Chondrocyte (in vitro differentiated cells): ENCODE results near the gene ANAPC2. TPM values are rescaled to one million over a fixed set of nuclear protein-coding genes. Genes with fewer than 3 reads are reported as not detected.

Experiments used
- DNase-seq: peaks from one replicate; pipeline ENCODE4 v3.0.0; 2021; ENCODE audit warnings: mixed read lengths, low spot score
- H3K27ac Mint-ChIP-seq: one replicate; pipeline ENCODE4 v1.8.0; 2021; ENCODE audit warnings: mild to moderate bottlenecking, moderate library complexity, mixed read lengths; ENCODE audit not compliant: unreplicated experiment
- H3K27me3 Mint-ChIP-seq: 2 replicates; pipeline ENCODE4 v1.8.0; 2021; ENCODE audit warnings: low read depth, mixed read lengths
- H3K36me3 Mint-ChIP-seq: 2 replicates; pipeline ENCODE4 v1.8.0; 2021; ENCODE audit warnings: low read depth, mixed read lengths
- H3K4me1 Mint-ChIP-seq: 2 replicates; pipeline ENCODE4 v1.8.0; 2021; ENCODE audit warnings: low read depth, mild to moderate bottlenecking, mixed read lengths
- H3K4me3 Mint-ChIP-seq: one replicate; pipeline ENCODE4 v1.8.0; 2021; ENCODE audit warnings: mild to moderate bottlenecking, moderate library complexity, mixed read lengths; ENCODE audit not compliant: unreplicated experiment
- H3K9me3 Mint-ChIP-seq: 2 replicates; pipeline ENCODE4 v1.8.0; 2021; ENCODE audit warnings: low read depth, mixed read lengths
- CTCF ChIP-seq: fragments of 200-600 bp; sonication (generic); IDR thresholded peaks from 2 replicates; pipeline ENCODE4 v1.5.0; 2021; ENCODE audit warnings: antibody characterized with exemption, mild to moderate bottlenecking, moderate library complexity
- total RNA-seq: library from RNA; stranded (reverse); gene quantifications from 3 replicates; pipeline ENCODE4 v1.2.1, GENCODE V29; 2021

The ANAPC2 gene
- total RNA-seq, 1 donor from 2014 or later: 41.0 TPM

- no peak for DNase-seq
- H3K36me3 Mint-ChIP-seq: peaks cover 8% of the 10 kb centered on the region
- no peak overlapping the region for H3K4me3 Mint-ChIP-seq
- H3K9me3 Mint-ChIP-seq: no peaks in the 10 kb centered on the region
- H3K4me1 Mint-ChIP-seq: no peaks in the 10 kb centered on the region
- no peak for TF ChIP-seq CTCF
- H3K27ac Mint-ChIP-seq: no peak overlapping the region
- peaks cover 4% of the 10 kb centered on the region for H3K27me3 Mint-ChIP-seq
Observed at GRCh38 chr9:137174722-137175293, 13.6 kb downstream of the ANAPC2 start.

DNA sequence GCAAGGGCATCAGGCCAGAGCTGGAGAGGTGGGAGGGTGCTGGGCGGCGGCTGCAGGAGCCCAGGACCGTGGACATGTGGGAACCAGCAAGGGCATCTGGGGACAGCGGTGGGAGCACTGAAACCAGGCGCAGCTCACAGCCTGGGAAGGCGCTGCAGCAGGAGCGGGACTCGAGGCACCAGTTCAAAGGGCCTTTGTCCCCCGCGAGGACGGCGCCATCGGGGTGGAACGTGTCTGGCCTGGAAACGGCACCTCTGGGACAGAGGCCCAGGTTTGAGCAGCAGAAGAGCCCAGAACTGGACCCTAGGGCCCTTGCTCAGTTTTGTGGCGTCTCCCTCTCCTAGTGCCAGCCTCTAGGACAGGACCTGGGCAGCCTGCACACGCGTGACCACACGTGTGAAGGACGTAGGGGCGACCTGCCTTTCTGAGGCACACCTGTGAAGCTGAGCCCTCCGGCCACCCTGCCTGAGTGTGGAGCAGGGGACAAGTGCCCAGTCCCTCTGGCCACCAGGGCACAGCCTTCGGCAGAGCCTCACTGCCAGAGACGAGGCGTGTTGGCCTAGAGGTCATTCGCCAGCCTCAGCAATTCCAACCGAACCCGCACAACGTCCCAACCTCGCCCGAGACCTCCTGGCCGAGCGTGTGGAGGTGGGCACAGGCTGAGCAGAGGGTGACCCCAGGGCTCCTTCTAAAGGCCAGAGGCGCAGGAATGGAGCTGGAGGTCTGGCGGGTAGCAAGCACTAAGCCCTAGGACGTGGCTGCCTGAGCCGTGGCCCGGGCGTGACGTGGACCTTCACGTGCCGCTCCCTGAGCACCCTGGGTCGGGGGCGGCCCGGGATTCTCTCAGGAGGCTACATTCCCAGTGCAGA lies 14.3 kb downstream of the ANAPC2 start:
- no peak for TF ChIP-seq CTCF
- H3K9me3 Mint-ChIP-seq: no peaks in the 10 kb centered on the region
- peaks cover 4% of the 10 kb centered on the region for H3K27me3 Mint-ChIP-seq
- H3K36me3 Mint-ChIP-seq: peaks cover 4% of the 10 kb centered on the region
- H3K27ac Mint-ChIP-seq: no peak overlapping the region
- no peak overlapping the region for H3K4me3 Mint-ChIP-seq
- H3K4me1 Mint-ChIP-seq: no peaks in the 10 kb centered on the region
- DNase-seq: no peak

DNA sequence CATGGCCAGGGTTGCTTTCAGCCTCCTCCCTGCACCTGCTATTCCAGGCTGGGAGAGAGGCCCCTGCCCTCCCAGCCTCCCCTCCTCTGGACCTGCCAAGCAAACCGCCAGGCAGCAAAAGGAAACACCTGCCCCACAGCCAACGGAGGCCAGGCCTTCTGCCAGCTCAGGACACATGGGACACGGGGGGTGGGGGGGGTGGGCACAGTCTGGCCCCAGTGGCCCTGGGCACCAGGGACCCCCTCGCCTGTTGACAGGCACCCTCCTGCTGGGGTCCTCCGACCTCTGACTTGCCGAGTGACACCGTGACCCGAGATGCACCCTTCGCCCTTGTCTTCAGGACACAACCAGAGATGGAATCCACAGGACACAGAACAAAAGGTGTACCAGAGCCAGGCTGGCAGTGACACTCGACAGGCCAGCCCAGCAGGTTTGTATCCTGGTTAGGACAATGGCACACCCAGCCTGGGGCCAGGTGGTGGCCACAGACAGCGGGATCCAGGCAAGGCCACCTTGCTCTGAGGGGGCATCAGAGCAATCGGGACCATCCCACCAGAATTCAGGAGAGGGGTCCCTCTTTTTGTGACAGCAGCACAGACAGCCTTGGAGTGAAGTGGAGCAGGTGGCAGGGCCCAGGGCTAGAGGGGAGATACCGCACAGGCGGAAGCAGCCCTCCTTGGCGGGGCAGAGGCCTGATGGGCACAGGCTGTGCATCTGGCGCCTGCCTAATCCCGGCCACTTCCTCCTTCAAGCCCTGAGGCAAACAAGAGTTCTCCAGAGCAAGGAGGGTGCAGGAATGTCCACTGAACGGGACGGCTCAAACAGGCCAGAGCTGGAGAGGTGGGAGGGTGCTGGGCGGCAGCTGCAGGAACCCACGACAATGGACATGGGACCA lies 15.2 kb downstream of the ANAPC2 start:
- peaks cover 3% of the 10 kb centered on the region for H3K4me1 Mint-ChIP-seq
- no peak for DNase-seq
- H3K36me3 Mint-ChIP-seq: peaks cover 4% of the 10 kb centered on the region
- no peak overlapping the region for H3K27ac Mint-ChIP-seq
- H3K27me3 Mint-ChIP-seq: peaks cover 6% of the 10 kb centered on the region
- H3K9me3 Mint-ChIP-seq: no peaks in the 10 kb centered on the region
- no peak overlapping the region for H3K4me3 Mint-ChIP-seq
- no peak for TF ChIP-seq CTCF

DNA sequence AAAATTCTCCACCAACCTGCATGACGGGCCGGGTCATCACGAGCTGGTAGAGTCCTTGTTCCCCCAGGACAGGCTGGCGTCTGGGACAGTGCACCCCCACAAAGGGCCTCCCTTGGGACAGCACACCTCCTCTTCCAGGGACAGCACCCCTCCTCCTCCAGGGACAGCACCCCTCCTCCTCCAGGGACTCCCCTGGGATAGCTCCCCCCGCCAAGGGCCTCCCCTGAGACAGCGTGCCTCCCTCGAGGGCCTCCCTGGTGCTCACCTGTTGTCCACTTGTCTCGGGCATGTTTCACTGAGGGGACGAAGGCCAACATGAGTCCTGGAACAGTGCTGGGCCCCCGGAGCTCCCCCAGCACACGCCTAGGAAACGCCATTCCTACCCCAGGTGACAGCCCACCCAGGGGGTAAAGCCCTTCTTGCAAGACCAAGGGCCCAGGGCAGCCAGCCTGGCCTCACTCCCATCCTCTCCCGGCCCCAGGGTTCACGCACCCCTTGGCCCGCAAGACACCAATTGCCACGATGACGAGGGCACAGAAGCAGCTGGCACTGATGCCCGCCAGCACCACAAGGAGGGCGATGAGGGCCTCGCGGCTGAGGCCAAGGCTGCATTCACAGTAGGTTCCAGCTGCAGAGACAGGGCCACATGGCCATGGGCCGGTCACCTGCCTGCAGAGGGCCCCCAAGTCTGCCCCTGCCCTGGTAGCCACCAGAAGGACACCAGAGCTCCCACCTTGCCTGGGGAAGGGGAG lies 17.0 kb downstream of the ANAPC2 start:
- Mint-ChIP-seq H3K27me3 (peaks cover 13% of the 10 kb centered on the region), H3K27ac (no peak overlapping the region), H3K36me3 (no peaks in the 10 kb centered on the region), H3K4me1 (peaks cover 3% of the 10 kb centered on the region), H3K4me3 (no peak overlapping the region), H3K9me3 (no peaks in the 10 kb centered on the region)
- DNase-seq: no peak
- TF ChIP-seq CTCF: no peak
